Astrocyte of the hippocampus (primary cell): ENCODE results near the gene TMEM135.
A peak's percentile ranks its signal among the peaks of the same experiment; 100 is the strongest.

ENCODE experiments used
- DNase-seq: peaks from one replicate; pipeline ENCODE4 v3.0.0; 2011; ENCODE audit warnings: low read depth, low spot score

Gene TMEM135

DNA sequence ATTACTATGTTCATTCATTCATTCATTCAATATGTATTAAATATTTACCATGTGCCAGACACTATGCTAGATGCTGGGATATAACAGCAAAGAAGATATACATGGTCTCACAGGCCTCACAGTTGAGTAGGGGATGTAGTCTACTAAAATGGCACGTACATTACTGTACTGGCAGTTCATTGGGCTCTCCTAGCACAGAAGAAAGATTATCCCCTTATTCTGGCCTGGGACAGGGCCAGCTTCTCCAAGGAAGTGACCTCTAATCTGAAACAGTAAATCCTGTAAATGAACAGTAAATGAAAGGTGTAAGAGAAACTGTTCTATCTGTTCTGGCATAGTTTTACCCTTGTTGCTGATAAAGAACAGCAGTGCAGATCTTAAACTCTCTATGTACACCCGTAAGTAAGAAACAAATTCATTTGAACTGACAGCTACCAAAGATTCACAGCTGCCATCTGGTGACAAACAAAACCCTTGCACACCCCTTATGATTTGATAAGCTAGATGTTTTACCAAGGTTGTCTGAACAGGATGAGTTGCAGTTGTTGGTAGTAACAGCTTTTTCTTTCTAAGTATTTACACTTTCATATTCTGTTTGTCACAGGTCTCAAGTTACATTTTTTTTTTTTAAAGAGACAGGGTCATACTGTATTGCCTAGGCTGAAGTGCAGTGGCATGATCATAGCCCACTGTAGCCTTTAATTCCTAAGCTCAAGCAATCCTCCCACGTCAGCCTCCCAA is 263.1 kb downstream of the TMEM135 start:
- DNase-seq = no peak

DNA sequence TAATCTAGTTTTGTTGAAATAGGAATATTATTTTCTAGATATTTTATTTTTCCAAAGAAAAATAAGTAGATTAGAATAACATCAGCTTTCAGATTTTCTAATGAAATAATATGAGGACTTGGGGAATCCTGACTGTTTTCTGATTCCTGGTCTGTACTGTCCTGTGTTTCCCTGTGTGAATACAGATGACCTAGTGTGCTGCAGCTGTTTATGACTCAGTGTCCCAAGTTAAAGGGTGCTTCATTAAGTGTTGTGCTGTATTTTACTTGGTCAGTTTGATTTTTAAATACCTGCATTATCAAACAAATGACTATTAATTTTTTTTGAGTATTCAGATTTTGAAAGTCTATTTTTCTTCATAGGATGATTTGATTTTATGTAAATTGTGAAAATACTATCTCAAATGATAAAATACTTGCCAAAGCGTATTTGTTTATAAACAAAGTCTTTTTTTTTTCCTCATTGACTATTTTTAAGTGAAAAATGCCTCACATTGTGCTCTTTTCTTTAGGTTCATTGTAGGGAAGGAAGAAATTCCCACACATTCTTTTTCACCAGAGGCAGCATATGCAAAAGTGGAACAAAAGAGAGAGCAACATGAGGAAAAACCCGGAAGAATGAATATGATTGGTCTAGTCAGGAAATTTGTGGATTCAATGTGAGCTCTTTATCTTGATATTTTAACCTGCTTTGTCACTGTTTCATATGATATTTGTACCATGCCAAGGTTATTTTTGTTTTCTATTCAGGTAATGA is 264.2 kb downstream of the TMEM135 start:
- no peak for DNase-seq

DNA sequence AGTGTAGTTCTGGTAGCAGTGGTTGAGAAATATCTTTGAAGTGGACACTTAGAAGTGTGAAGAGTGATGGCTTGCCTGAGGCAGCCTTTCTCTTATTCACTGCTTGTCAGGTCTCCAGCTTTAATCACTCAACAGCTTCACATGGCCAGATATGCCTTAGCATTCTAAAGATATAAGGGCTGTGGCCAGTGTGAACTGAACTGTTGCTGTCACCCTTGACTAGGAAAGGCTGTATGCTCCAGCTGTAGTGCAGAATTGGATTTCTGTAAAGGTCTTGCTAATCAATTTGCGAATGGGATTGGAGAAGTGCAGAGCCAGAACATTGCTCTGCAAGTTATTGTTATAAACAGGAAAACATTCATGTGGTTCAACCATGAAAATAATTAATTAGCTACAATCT is 266.7 kb downstream of the TMEM135 start:
- DNase-seq = no peak

DNA sequence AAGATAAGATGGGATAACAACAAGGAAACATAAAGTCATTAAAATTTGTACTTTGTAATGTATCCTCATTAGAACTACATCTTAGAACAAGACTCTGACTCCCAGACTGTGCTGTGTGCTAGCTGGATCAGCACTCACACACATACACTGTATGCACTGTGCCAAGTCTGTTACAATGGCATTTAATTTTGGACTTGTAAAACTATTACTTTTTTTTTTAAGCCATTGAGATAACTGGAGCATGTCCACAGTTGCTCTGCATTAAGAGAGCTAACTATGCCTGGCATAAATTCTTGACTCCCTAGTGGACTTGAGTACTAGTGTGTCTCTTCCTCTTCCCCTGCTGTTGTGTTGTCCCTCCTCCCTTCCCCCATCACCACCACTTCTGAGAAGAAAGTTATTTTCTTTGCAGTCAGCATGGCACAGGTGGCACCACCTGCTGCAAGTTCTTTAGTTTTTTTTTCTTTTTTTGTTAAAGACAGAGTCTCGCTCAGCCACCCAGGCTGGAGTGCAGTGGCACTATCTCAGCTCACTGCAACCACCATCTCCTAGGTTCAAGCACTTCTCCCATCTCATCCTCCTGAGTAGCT is 268.6 kb downstream of the TMEM135 start:
- DNase-seq = no peak

- DNase-seq = no peak
Measured at GRCh38 chr11:87307101-87307500, 269.4 kb downstream of the TMEM135 start.

DNA sequence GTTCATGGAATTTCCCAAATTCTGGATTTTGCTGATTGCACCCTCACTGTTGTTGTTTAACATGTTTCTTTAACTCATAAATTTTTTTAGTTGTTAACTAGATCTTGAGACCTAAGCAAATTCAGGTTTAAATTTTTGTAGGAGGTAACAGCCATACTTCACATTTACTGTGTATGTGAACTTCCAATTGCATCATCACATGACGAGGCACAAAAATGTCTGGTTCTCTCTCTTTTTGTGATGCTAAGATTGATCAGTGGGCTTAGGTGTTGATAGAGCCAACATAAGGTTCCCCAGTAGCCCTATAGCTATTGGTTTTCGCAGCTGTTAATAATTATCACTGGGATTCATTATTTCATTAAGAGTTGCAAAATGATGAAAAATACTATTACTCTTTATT is 277.5 kb downstream of the TMEM135 start:
- no peak for DNase-seq

DNA sequence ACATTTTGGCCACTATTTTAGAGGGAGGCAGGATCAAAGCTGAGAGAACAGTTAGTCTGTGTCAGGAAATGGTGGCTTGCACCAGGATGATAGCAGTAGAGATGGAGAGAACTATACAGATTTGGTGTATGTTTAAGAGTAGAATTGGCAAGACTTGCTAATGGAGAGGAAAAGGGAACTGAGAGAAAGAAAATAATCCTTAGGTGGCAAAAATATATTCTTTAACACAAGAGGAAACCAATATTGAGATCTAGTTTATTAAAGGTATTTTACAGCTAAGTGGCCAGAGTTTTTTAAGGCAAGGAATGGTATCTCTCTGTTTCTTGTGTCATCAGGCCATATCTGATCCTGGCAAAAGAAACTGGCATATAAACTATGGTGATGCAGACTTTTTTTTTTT is 278.8 kb downstream of the TMEM135 start:
- no peak for DNase-seq

DNA sequence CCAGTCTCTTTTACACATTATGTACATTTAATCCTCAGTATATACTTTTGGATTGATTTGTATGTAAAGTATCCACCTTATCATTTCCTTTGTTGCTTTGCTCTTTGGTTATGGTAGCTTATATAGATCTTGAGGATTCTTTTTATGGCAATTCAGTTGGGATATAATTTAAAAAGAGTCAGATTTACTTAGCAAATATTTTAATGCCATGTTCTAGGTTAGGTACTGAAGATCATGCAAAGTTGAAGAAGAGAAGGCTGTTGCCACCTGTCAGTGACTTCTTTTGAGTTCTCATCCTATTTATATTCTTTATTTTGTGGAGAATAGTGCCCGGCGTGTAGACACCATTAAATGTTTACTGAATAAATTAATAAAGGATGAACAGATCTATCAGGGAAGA is 279.7 kb downstream of the TMEM135 start:
- DNase-seq = no peak

DNA sequence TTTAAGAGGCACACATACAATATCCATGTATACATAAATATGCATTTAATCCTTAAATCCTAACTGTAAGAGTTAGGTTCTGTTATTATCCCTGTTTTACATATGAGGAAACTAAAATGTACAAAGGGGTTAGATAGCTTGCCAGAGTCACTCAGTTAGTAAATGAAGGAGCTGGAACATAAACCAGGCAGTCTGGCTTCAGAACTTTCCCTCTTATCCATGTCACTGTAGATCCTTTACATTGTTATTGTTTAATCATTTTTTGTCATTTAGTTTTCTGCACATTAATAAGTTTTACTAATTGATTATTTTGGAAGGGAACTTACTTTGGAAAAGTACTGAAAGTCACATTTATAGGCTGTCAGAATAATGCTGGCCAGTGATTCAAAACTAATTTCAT is 282.4 kb downstream of the TMEM135 start:
- no peak for DNase-seq

GRCh38 chr11:87322568-87322967 is 284.8 kb downstream of the TMEM135 start:
- DNase-seq = no peak

DNA sequence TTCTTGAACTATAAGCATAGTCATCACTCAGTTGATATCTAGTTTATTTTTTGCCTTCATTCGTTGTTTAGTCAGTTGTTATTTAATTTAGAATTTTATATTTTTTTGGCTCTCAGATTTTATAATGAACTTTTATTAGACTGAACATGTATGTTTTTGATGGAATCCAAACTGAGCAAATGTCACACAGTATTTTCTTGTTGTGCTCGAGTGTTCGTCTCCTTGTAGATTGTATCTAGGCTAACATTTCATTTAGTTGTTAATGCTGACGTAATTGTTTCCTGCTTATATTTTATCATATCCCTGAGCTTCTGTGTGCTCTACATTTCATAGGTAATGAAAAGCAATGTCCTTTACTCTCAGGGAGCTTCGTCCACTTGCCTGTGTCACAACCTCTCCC is 286.2 kb downstream of the TMEM135 start:
- DNase-seq = no peak

GRCh38 chr11:87324817-87325489 is 287.2 kb downstream of the TMEM135 start:
- DNase-seq = peak; percentile 49

DNA sequence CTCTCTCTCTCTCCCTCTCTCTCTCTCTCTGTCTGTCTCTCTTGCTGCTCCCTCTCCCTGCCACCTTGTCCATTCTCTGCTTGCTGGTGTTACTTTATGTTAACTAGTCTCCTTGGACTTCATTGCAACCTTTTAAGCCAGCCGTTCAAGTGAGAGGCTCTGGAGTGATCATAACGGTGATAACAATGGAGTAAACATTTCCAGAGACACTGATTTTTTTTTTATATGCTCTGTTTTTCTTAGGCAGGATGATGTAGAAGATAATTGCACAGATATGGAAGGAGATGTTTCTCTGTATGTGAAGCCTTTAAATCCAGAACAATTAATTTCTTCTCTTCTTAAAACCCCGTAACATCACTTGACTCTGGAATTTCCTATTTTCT is 287.7 kb downstream of the TMEM135 start:
- no peak for DNase-seq

DNA sequence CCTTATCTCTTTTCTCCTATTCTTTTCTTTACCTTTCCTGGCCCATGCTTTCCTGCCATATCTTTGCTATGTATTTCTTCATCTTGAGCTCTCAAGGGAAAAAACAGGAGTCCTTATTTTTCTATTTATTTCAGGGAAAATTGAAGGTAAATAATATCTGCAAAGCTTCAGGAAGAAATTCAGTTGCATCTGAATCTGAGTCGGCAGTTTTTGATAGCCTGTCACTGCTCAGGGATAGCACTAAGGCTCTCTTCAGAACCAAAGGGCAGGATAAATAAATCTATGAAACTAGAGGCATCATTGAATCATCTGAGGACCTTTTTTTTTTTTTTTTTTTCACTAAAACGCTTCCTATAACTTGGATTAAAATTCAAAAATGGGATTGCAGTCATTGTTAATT is 288.9 kb downstream of the TMEM135 start:
- no peak for DNase-seq

DNA sequence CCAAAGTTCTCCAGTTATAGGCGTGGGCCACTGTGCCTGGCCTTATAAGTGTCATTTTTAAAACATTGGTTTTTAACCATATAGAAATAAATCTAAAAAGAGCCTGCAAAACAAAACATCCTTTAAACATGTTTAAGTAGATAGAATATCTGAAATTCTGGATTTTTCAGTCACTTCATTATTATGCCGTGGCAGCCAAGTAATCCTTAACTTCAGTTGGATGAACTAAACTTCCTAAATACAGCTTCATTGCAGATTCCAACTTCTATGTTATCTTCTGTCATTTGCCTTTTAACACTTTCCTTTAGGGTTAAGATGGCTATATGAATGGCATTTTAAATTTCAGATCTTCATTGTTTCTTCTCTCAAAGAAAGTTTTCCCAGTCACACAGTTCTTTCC is 291.4 kb downstream of the TMEM135 start:
- DNase-seq = no peak

DNA sequence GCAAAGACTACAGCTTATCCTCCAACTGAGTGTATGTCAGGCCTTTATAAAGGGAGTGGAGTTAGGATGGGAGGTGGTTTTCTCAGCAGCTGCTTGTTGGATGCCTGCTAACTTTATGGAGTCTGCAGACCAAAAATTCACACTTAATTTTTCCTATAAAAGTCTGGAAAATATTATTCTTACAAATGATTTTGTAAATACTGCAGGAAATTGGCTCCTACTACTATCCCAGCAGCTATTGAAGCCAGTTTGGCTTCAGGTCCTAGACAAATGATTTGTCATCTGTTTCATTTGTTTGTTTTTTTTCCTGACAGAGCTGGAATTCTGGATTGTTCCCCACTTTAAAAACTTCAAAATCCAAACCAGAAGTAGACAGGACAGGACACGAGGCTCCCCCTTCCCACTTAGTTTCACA is 292.5 kb downstream of the TMEM135 start:
- DNase-seq = no peak

DNA sequence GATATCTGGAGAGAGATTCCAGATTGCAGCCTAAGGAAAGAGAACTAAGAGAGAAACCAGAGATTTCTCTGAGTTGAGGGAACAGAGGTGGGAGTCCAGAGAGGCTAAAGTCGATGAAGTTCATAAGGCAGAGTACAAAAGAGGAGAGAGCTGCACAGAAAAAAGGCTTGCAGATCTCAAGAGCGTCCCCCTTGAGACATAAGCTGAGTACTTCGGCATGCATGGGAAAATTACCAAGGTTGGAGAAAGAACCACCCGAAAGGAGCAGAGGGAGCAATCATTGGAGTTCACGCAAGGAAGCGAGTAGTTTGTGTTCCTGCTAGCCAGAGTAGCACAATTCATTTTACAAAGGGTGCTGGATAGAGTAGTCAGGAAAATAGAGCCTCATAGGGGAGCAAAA is 293.5 kb downstream of the TMEM135 start:
- no peak for DNase-seq

DNA sequence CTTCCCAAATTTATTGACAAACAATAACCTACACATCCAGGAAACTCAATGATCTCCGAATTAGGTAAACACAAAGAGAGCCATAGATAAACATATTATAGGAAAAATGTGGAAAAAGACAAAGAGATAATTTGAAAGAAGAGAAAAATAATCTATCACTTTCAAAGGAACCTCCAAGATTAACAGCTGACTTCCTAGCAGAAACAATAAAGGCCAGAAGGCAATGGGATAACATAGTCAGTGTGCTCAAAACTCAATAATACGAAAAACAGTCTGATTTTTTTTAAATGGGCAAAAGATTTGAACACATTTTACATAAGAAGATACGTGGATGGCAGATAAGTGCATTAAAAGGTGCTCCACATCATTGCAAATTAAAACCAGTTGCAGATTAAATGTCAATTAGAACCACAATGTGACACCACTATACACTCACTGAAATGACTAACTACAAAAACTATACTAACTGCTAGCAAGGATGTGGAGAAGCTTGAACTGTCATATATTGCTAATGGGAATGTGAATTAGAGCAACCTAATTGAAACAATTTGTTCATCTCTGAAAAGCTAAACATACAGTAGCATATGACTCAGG is 300.4 kb downstream of the TMEM135 start:
- DNase-seq = no peak

GRCh38 chr11:87339416-87339815 is 301.7 kb downstream of the TMEM135 start:
- DNase-seq = no peak

DNA sequence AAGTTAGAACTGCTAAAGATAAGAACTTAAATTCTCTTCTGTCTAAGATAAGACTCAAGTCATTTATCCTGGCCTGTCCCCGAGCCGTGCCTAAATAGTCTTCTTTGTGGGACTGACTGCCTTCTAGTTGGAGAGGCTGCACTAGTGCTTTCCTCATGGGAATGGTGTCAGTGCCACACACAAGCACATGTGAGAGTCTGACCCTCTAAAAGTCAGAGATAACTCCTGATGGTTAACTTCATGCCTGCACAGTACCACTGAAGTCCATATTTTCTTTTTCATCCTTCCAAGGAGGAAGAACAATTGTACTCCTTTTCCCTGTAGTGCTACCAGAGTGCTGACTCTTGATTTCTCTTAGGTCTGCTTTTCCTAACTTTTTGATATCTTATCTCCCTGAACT is 309.7 kb downstream of the TMEM135 start:
- DNase-seq = no peak

DNA sequence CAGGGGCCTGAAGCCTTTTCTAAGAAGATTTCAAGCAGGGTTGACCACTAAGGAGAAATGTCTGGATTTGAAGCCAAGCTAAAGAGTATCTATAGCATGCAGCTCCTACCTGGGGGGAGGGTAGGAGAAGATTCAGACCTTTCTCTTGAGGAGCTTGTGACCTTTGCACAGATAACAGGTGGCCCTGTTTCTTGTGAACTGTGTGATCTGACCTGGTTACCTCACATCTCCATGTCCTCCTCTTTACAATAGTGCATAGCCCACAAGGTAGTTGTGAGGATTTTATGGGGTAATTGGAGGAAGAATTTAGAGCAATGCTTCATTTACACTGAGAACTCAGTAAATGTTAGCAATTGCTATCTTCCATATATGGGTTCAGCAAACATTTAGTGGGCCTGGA is 310.1 kb downstream of the TMEM135 start:
- DNase-seq = no peak

DNA sequence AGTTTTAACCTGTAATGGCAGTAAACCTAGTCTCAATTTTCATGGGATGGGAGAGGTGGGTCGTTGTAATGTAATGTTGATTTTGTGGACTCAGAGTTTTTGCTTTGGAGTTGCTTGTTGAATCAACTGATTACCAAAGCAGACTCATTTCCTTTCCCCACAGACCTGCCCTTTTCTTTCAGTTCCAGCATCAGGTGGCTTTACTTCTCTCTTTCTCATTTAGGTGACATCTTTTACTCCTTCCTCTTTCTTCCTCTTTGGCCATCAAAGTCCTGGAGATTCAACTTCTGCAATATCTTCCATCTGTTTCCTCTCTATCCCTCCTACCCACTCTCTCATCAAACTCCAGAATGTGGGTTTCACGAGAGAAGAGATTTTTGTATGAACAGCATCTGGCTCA is 313.9 kb downstream of the TMEM135 start:
- no peak for DNase-seq
